Glutamatergic neuron (in vitro differentiated cells): Measurements from ENCODE around the gene RSRC1. TPM values are rescaled to one million over a fixed set of nuclear protein-coding genes. Genes with fewer than 3 reads are reported as not detected.

ENCODE experiments used
- DNase-seq: peaks from one replicate; pipeline ENCODE4 v3.0.0; 2022
- H3K27ac Mint-ChIP-seq: one replicate; pipeline ENCODE4 v1.8.0; 2020; ENCODE audit warnings: mild to moderate bottlenecking, mixed read lengths, inconsistent platforms; ENCODE audit not compliant: unreplicated experiment
- H3K27me3 Mint-ChIP-seq: one replicate; pipeline ENCODE4 v1.8.0; 2020; ENCODE audit warnings: mild to moderate bottlenecking, moderate library complexity, mixed read lengths, inconsistent platforms; ENCODE audit not compliant: unreplicated experiment
- H3K36me3 Mint-ChIP-seq: one replicate; pipeline ENCODE4 v1.8.0; 2020; ENCODE audit warnings: mild to moderate bottlenecking, mixed read lengths, inconsistent platforms; ENCODE audit not compliant: unreplicated experiment
- H3K4me1 Mint-ChIP-seq: one replicate; pipeline ENCODE4 v1.8.0; 2020; ENCODE audit warnings: mild to moderate bottlenecking, low read depth, mixed read lengths, inconsistent platforms; ENCODE audit not compliant: unreplicated experiment
- H3K4me3 Mint-ChIP-seq: one replicate; pipeline ENCODE4 v1.8.0; 2020; ENCODE audit warnings: mild to moderate bottlenecking, mixed read lengths, inconsistent platforms; ENCODE audit not compliant: unreplicated experiment
- H3K9me3 Mint-ChIP-seq: one replicate; pipeline ENCODE4 v1.8.0; 2020; ENCODE audit warnings: mild to moderate bottlenecking, moderate library complexity, mixed read lengths, inconsistent platforms; ENCODE audit not compliant: unreplicated experiment
- CTCF ChIP-seq: fragments of 200-600 bp; sonication (generic); IDR thresholded peaks from one replicate; pipeline ENCODE4 v1.5.0; 2021; ENCODE audit not compliant: partially characterized antibody, unreplicated experiment
- total RNA-seq: library from RNA; stranded (reverse); fragmentation: NEBNext Ultra II Directional; extraction: Animal tissue kit (Norgen Biotek cat#: 25700); gene quantifications from one replicate; pipeline ENCODE4 v1.2.1, GENCODE V29; 2021; ENCODE audit not compliant: unreplicated experiment

The RSRC1 gene
- total RNA-seq, 1 donor from 2014 or later, result 93.9 TPM

DNA sequence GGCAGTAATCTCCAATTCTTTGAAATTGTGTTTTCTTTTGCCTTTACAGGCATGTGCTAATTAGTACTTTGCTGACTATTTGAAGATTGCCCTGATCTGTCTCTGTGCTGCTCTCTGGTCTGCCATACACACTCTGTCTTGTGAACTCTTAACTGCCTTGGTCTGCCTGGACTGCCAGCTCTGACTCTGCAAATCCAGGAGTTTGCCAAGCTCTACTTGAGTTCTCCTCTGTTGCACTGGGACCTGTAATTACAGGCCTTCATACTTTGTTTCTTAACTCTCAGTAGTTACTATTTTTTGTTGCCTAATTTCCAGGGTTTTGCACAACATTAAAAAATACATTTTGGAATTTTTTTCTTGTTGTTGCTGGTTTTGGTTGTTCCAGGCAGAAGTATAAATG, 155.0 kb downstream of the RSRC1 start:
- Mint-ChIP-seq H3K27ac (no peak overlapping the region), H3K36me3 (peaks cover 26% of the 10 kb centered on the region), H3K4me3 (no peak overlapping the region), H3K9me3 (peaks cover 6% of the 10 kb centered on the region), H3K4me1 (peaks cover 1% of the 10 kb centered on the region), H3K27me3 (peaks cover 2% of the 10 kb centered on the region)
- no peak for DNase-seq
- no peak for TF ChIP-seq CTCF

DNA sequence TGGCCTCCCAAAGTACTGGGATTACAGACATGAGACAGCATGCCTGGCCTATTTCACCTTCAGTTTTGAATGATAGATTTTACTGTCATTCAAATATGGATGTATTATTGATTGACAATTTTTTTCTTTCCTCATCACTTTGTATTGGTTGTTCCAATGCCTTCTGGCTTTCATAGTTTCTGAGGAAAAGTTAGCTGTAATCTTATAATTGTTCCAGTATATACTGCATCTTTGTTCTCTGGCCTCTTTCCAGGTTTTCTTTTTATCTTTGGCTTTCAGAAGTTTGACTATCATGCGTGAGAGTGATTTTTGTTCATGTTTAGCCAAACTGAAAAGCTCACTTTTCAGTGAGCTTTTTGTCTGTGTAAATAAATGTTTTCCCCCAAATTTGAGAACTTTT, 157.1 kb downstream of the RSRC1 start:
- no peak for TF ChIP-seq CTCF
- Mint-ChIP-seq H3K36me3 (peaks cover 20% of the 10 kb centered on the region), H3K4me1 (peaks cover 6% of the 10 kb centered on the region)

GRCh38 chr3:158269942-158270341, 160.1 kb downstream of the RSRC1 start:
- DNase-seq, result no peak
- TF ChIP-seq CTCF, result no peak
- Mint-ChIP-seq H3K27ac (no peak overlapping the region), H3K4me1 (peaks cover 7% of the 10 kb centered on the region), H3K4me3 (no peak overlapping the region), H3K36me3 (peaks cover 20% of the 10 kb centered on the region), H3K9me3 (peaks cover 6% of the 10 kb centered on the region), H3K27me3 (no peaks in the 10 kb centered on the region)

More for the DNA sequence above, 157.1 kb downstream of the RSRC1 start:
- Mint-ChIP-seq H3K27me3 (no peaks in the 10 kb centered on the region), H3K4me3 (no peak overlapping the region), H3K27ac (no peak overlapping the region), H3K9me3 (peaks cover 6% of the 10 kb centered on the region)
- DNase-seq, result no peak

DNA sequence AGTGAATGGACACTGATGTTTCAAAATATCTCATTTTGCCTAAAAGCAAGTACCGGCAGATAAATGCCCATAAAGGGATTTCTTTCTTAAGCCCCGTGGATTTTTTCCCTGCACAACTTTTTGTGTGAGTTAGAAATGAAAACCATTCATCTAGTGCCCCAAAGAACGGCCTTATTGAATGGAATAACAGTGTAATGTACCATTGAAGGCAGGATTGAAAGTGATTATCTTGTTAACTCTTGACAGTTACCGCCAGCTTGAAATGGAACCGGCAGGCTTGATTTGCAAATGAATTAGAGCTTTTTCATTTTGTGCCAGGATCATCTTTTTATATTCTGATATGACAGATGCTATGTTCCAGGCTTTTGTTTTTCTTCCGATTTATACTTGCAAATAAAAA, 162.2 kb downstream of the RSRC1 start:
- Mint-ChIP-seq H3K27me3 (no peaks in the 10 kb centered on the region), H3K36me3 (peaks cover 13% of the 10 kb centered on the region), H3K4me3 (no peak overlapping the region), H3K9me3 (peaks cover 3% of the 10 kb centered on the region), H3K4me1 (peaks cover 7% of the 10 kb centered on the region), H3K27ac (no peak overlapping the region)
- TF ChIP-seq CTCF, result no peak
- no peak for DNase-seq

DNA sequence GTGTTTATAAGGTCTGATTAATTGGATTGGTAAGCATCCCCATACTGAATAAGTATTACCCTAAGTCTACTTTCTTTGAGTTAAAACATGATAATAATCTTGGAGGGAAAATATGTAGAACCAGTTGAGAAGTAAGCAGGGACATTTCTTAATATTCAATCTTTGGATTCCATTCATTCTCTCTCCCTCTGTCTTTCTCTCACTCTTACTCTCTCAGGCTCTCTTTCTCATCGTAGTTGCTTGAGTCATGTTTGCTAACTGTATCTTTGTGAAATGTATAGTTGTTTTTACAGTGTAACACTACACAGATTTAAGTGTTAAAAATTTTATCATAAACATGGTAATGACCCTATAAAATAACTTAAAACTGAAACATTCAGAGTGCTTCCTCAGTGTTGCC, 163.8 kb downstream of the RSRC1 start:
- peaks cover 7% of the 10 kb centered on the region for H3K4me1 Mint-ChIP-seq
- peaks cover 6% of the 10 kb centered on the region for H3K36me3 Mint-ChIP-seq
- H3K4me3 Mint-ChIP-seq, result no peak overlapping the region
- no peak for TF ChIP-seq CTCF
- DNase-seq, result no peak
- no peaks in the 10 kb centered on the region for H3K27me3 Mint-ChIP-seq
- H3K9me3 Mint-ChIP-seq, result no peaks in the 10 kb centered on the region
- H3K27ac Mint-ChIP-seq, result no peak overlapping the region
